GM12878 (cell line): ENCODE results near the gene PSMD1. TPM values are rescaled to one million over a fixed set of nuclear protein-coding genes. Genes with fewer than 3 reads are reported as not detected.

Source experiments
- ATF2 ChIP-seq: IDR thresholded peaks from 2 replicates; pipeline ENCODE4 v1.6.1; 2012; ENCODE audit warnings: low read length, inconsistent platforms
- ATF7 ChIP-seq: fragments of 450-650 bp; IDR thresholded peaks from 2 replicates; pipeline ENCODE4 v1.6.1; 2016; ENCODE audit warnings: low read depth, mild to moderate bottlenecking
- BHLHE40 ChIP-seq, 2 experiments: fragments of 450-650 bp in 1 of 2; IDR thresholded peaks; 2 replicates each; pipeline ENCODE4 v1.6.1; 2011 to 2017; ENCODE audit warnings: low read depth in 2 of 2, borderline replicate concordance in 1 of 2, improper control_type of control experiment in 1 of 2, low read length in 1 of 2, mild to moderate bottlenecking in 1 of 2
- CHD1 ChIP-seq: IDR thresholded peaks from 2 replicates; pipeline ENCODE4 v1.6.1; 2012; ENCODE audit warnings: low read depth, low read length, improper control_type of control experiment
- EED ChIP-seq: sonication (generic); IDR thresholded peaks from 2 replicates; pipeline ENCODE4 v1.6.1; 2016; ENCODE audit warnings: antibody characterized with exemption, low read depth
- FOS ChIP-seq: IDR thresholded peaks from 3 replicates; pipeline ENCODE4 v1.6.1; 2011; ENCODE audit warnings: borderline replicate concordance; ENCODE audit not compliant: insufficient read length; ENCODE audit errors: extremely low read depth
- IKZF1 ChIP-seq: fragments of 450-650 bp; conservative IDR thresholded peaks from 2 replicates; pipeline ENCODE4 v1.6.1; 2017; ENCODE audit warnings: antibody characterized with exemption, mild to moderate bottlenecking
- KDM1A ChIP-seq: fragments of 200-600 bp; sonication (generic); IDR thresholded peaks from 2 replicates; pipeline ENCODE4 v1.6.1; 2016; ENCODE audit warnings: borderline replicate concordance
- NFYB ChIP-seq: IDR thresholded peaks from 2 replicates; pipeline ENCODE4 v1.6.1; 2011; ENCODE audit warnings: low read depth, mild to moderate bottlenecking, low read length, improper control_type of control experiment, moderate library complexity; ENCODE audit not compliant: insufficient read depth
- NR2C1 ChIP-seq: fragments of 450-650 bp; IDR thresholded peaks from 2 replicates; pipeline ENCODE4 v1.6.1; 2017; ENCODE audit warnings: antibody characterized with exemption, mild to moderate bottlenecking, moderate library complexity
- PAX5 ChIP-seq: IDR thresholded peaks from 2 replicates; pipeline ENCODE4 v1.6.1; 2011; ENCODE audit warnings: low read depth, low read length, borderline replicate concordance
- PAX8 ChIP-seq: fragments of 450-650 bp; IDR thresholded peaks from 2 replicates; pipeline ENCODE4 v1.6.1; 2017; ENCODE audit warnings: mild to moderate bottlenecking, moderate library complexity
- POLR2A ChIP-seq: IDR thresholded peaks from 2 replicates; pipeline ENCODE4 v1.6.1; 2011; ENCODE audit warnings: low read depth, mild to moderate bottlenecking, low read length
- RELA ChIP-seq: fragments of 450-650 bp; IDR thresholded peaks from 2 replicates; pipeline ENCODE4 v1.8.0; 2014; ENCODE audit warnings: borderline replicate concordance; ENCODE audit not compliant: partially characterized antibody
- STAT3 ChIP-seq: IDR thresholded peaks from 2 replicates; pipeline ENCODE4 v1.6.1; 2011; ENCODE audit warnings: low read depth, low read length, improper control_type of control experiment
- SUPT20H ChIP-seq: IDR thresholded peaks from 2 replicates; pipeline ENCODE4 v1.6.1; 2011; ENCODE audit warnings: low read depth, mild to moderate bottlenecking, low read length, moderate library complexity, borderline replicate concordance; ENCODE audit not compliant: control insufficient read depth
- TAF1 ChIP-seq: IDR thresholded peaks from 2 replicates; pipeline ENCODE4 v1.6.1; 2011; ENCODE audit warnings: mild to moderate bottlenecking, low read depth, low read length, borderline replicate concordance
- YBX1 ChIP-seq: fragments of 450-650 bp; IDR thresholded peaks from 2 replicates; pipeline ENCODE4 v1.6.1; 2016; ENCODE audit warnings: antibody characterized with exemption
- YY1 ChIP-seq: IDR thresholded peaks from 2 replicates; pipeline ENCODE4 v1.6.1; 2011; ENCODE audit warnings: low read depth, mild to moderate bottlenecking, low read length
- polyA plus RNA-seq, 11 experiments: library from polyadenylated mRNA; depleted of rRNA in 4 of 11; unstranded in 6 of 11; stranded (reverse) in 5 of 11; fragments of >200 nt; fragmentation: Nextera tagmentation in 4 of 11; fragmentation: Illumina TruSeq in 1 of 11; extraction: Ambion mirVana in 4 of 11; extraction: Trizol in 1 of 11; gene quantifications; 1 replicate in 1 of 11; 2 replicates in 10 of 11; pipeline versions ENCODE4 v1.2.1 to v1.2.3, GENCODE V29; 2011 to 2016; ENCODE audit warnings: inconsistent platforms in 2 of 11, missing spikeins in 2 of 11, low read depth in 1 of 11
- total RNA-seq, 4 experiments: library from RNA; depleted of rRNA in 3 of 4; stranded (reverse); fragments of >200 nt in 3 of 4; fragmentation: Illumina TruSeq in 1 of 4; extraction: Trizol in 1 of 4; gene quantifications; 2 replicates each; pipeline versions ENCODE4 v1.2.1 to v1.2.3, GENCODE V29; 2013 to 2021
- TF ChIP-seq, protein P1 (sequence below): fragments of 150-350 bp; IDR thresholded peaks from 2 replicates; pipeline ENCODE4 v1.6.1; 2014; ENCODE audit warnings: mild to moderate bottlenecking, low read depth, low read length
- TF ChIP-seq, protein P2 (sequence below): fragments of 450-650 bp; IDR thresholded peaks from 2 replicates; pipeline ENCODE4 v1.6.1; 2016; ENCODE audit warnings: mild to moderate bottlenecking, moderate library complexity, borderline replicate concordance
- TF ChIP-seq, protein P3 (sequence below): IDR thresholded peaks from 2 replicates; pipeline ENCODE4 v1.6.1; 2011; ENCODE audit warnings: mild to moderate bottlenecking, low read depth, low read length, moderate library complexity; ENCODE audit not compliant: insufficient replicate concordance

PSMD1 gene
- total and polyA plus RNA-seq, 10 of the 15 experiments (the other 5 are each of a cell fraction or from before 2014, with no cell fraction given): 87.4 to 220 (median 139) TPM

DNA sequence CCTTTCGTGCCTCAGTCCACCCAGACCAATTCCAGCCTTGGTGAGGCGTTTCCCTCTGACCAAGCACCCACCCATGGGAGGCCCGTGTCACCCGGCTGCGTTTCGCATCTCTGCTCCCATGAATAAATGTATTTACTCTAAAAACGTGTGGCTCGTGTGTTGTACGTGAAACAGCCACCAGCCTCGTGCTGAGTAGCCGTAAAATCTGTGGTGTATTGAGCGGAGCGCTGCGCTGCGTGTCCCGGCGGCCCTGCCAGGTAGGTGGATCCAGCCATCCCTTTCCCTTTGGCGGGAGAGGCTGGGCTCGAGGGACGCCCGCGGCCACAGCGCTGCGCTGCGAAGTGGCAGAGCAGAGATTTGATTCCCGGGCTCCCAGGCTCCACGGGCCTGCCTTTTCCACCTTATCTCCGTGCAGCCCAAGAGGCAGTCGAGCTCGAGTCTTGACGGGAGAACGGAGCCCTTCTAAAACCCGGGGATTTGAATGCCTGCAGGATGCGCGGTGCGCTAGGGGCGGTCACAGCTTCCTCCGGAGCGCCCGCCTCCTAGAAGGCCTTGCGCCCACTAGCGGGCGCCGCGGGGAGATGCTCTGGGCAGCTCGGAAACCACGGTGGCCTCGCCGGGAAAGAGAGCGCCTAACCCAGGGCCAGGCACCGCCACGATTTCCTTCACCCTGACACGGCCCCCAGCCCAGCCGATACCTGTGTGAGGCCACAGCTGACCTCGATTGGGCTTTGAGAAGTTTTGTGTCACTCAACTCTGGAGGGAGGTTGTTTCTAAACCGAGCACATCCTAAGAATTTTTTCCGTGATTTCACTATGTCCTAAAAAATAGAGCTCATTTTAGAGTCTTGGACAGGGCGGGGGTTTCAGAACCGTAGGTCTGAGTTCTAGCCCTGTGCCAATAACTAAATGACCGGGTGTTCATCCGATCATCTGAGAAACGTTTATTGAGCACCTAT lies 3.9 kb upstream of the PSMD1 start (continued):
- TF ChIP-seq BHLHE40 (IDR thresholded peaks at IDR 0.05; ENCODE audit: borderline replicate concordance in 1 of 2, low read depth in 2 of 2, low read length in 1 of 2) (0 out of 4 replicates have a peak, but pooled peaks of 1 of the 2 experiments have one; percentile 17), YBX1 (no peak), NR2C1 (no peak), CHD1 (no peak), ATF7 (no peak), FOS (no peak), RELA (no peak), TAF1 (no peak), EED (0 out of 2 replicates have a peak, but pooled peaks have one; percentile 45), POLR2A (peak; percentile 46; the same call in 1 of the 2 replicates), PAX5 (no peak), SUPT20H (no peak), STAT3 (no peak), YY1 (peak; percentile 78), NFYB (no peak), ATF2 (no peak), PAX8 (no peak), KDM1A (no peak), IKZF1 (peak; percentile 77)
- TF ChIP-seq, protein P1, sequence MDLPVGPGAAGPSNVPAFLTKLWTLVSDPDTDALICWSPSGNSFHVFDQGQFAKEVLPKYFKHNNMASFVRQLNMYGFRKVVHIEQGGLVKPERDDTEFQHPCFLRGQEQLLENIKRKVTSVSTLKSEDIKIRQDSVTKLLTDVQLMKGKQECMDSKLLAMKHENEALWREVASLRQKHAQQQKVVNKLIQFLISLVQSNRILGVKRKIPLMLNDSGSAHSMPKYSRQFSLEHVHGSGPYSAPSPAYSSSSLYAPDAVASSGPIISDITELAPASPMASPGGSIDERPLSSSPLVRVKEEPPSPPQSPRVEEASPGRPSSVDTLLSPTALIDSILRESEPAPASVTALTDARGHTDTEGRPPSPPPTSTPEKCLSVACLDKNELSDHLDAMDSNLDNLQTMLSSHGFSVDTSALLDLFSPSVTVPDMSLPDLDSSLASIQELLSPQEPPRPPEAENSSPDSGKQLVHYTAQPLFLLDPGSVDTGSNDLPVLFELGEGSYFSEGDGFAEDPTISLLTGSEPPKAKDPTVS: no peak
- TF ChIP-seq, protein P2, sequence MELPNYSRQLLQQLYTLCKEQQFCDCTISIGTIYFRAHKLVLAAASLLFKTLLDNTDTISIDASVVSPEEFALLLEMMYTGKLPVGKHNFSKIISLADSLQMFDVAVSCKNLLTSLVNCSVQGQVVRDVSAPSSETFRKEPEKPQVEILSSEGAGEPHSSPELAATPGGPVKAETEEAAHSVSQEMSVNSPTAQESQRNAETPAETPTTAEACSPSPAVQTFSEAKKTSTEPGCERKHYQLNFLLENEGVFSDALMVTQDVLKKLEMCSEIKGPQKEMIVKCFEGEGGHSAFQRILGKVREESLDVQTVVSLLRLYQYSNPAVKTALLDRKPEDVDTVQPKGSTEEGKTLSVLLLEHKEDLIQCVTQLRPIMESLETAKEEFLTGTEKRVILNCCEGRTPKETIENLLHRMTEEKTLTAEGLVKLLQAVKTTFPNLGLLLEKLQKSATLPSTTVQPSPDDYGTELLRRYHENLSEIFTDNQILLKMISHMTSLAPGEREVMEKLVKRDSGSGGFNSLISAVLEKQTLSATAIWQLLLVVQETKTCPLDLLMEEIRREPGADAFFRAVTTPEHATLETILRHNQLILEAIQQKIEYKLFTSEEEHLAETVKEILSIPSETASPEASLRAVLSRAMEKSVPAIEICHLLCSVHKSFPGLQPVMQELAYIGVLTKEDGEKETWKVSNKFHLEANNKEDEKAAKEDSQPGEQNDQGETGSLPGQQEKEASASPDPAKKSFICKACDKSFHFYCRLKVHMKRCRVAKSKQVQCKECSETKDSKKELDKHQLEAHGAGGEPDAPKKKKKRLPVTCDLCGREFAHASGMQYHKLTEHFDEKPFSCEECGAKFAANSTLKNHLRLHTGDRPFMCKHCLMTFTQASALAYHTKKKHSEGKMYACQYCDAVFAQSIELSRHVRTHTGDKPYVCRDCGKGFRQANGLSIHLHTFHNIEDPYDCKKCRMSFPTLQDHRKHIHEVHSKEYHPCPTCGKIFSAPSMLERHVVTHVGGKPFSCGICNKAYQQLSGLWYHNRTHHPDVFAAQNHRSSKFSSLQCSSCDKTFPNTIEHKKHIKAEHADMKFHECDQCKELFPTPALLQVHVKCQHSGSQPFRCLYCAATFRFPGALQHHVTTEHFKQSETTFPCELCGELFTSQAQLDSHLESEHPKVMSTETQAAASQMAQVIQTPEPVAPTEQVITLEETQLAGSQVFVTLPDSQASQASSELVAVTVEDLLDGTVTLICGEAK: no peak; the same call in 1 of the 2 replicates
- TF ChIP-seq, protein P3, sequence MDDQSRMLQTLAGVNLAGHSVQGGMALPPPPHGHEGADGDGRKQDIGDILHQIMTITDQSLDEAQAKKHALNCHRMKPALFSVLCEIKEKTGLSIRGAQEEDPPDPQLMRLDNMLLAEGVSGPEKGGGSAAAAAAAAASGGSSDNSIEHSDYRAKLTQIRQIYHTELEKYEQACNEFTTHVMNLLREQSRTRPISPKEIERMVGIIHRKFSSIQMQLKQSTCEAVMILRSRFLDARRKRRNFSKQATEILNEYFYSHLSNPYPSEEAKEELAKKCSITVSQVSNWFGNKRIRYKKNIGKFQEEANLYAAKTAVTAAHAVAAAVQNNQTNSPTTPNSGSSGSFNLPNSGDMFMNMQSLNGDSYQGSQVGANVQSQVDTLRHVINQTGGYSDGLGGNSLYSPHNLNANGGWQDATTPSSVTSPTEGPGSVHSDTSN: no peak
